Panc1 (cell line): ENCODE measurements around the gene RPS2. TPM values are rescaled to one million over a fixed set of nuclear protein-coding genes. Genes with fewer than 3 reads are reported as not detected.

Experiments used
- ATAC-seq: fragments of 200-7000 bp; cut with Tn5 transposase; 2 replicates; pipeline ENCODE4 v1.9.1; 2020; ENCODE audit warnings: mild to moderate bottlenecking, moderate library complexity
- BruUV-seq: library from RNA; stranded (reverse); fragments of 400-500 nt; replicated peaks from 2 replicates; lab custom pipeline; 2021; lab: Mats Ljungman, UMichigan
- CTCF ChIA-PET: fragments of 300-600 bp; sonication (Branson Sonifier 250); formaldehyde crosslinking; loops from one replicate; lab custom pipeline; 2022; ENCODE audit warnings: antibody characterized with exemption; lab: Charles Lee
- POLR2A ChIA-PET: fragments of 300-600 bp; sonication (Branson Sonifier 250); formaldehyde crosslinking; loops from one replicate; lab custom pipeline; 2022; ENCODE audit warnings: antibody characterized with exemption; lab: Charles Lee
- DNase-seq: peaks from one replicate; pipeline ENCODE4 v3.0.0-alpha.2; 2010; ENCODE audit warnings: low read depth, low spot score
- H3K27ac ChIP-seq: 2 replicates; pipeline ENCODE4 v1.5.1; 2011; ENCODE audit warnings: mild to moderate bottlenecking, low read length, inconsistent platforms
- H3K27me3 ChIP-seq: fragments of 200-500 bp; sonication (Bioruptor generic); 2 replicates; pipeline ENCODE4 v1.6.0; 2014; ENCODE audit warnings: low read length, inconsistent platforms; ENCODE audit not compliant: control insufficient read depth, insufficient read depth
- H3K36me3 ChIP-seq: fragments of 200-500 bp; sonication (Bioruptor generic); 2 replicates; pipeline ENCODE4 v1.5.1; 2014; ENCODE audit warnings: inconsistent platforms, mild to moderate bottlenecking, low read length, moderate library complexity; ENCODE audit not compliant: control insufficient read depth, insufficient read depth
- H3K4me1 ChIP-seq: 2 replicates; pipeline ENCODE4 v1.5.1; 2011; ENCODE audit warnings: inconsistent platforms, mild to moderate bottlenecking, low read length, moderate library complexity; ENCODE audit not compliant: control insufficient read depth, insufficient read depth
- H3K4me3 ChIP-seq, 2 experiments: 2 replicates each; pipeline ENCODE4 v1.5.1; 2011 to 2012; ENCODE audit warnings: low read depth in 2 of 2, low read length in 2 of 2, mild to moderate bottlenecking in 2 of 2, inconsistent platforms in 1 of 2, moderate library complexity in 1 of 2
- H3K9me3 ChIP-seq: fragments of 200-500 bp; sonication (Bioruptor generic); 2 replicates; pipeline ENCODE4 v1.5.1; 2014; ENCODE audit warnings: low read depth, mild to moderate bottlenecking, inconsistent platforms, low read length, moderate library complexity; ENCODE audit not compliant: control insufficient read depth, insufficient read depth
- POLR2AphosphoS5 ChIP-seq: IDR thresholded peaks from 2 replicates; pipeline ENCODE4 v1.6.1; 2012; ENCODE audit warnings: mild to moderate bottlenecking, low read depth, low read length, moderate library complexity
- SIN3A ChIP-seq: IDR thresholded peaks from 2 replicates; pipeline ENCODE4 v1.6.1; 2012; ENCODE audit warnings: low read depth, mild to moderate bottlenecking, low read length, moderate library complexity, borderline replicate concordance; ENCODE audit not compliant: insufficient read depth
- TCF7L2 ChIP-seq: IDR thresholded peaks from 2 replicates; pipeline ENCODE4 v1.6.1; 2011; ENCODE audit warnings: mild to moderate bottlenecking, low read depth, low read length, inconsistent platforms
- in situ Hi-C: cut with HindIII; loops from 2 replicates; pipeline ENCODE4 v1.10.0; 2016; ENCODE audit warnings: low sequenced_read_pairs, low pct_unique_long_range_greater_than_20kb
- intact Hi-C: fragments of 100-400 bp; cut with micrococcal nuclease; formaldehyde crosslinking; loops from one replicate; pipeline ENCODE4 v1.10.0; 2022; ENCODE audit not compliant: unreplicated experiment
- total RNA-seq: library from RNA; stranded (reverse); gene quantifications from one replicate; pipeline ENCODE4 v1.2.1, GENCODE V29; 2021; ENCODE audit not compliant: unreplicated experiment
- TF ChIP-seq, protein P1 (sequence below): fragments of 450-650 bp; IDR thresholded peaks from 2 replicates; pipeline ENCODE4 v1.5.1; 2017; ENCODE audit warnings: mild to moderate bottlenecking
- TF ChIP-seq, protein P2 (sequence below), 2 experiments: IDR thresholded peaks; 2 replicates each; pipeline ENCODE4 v1.6.1; 2011 to 2012; ENCODE audit warnings: low read depth in 2 of 2, control low read depth in 1 of 2, low read length in 1 of 2, mild to moderate bottlenecking in 1 of 2, moderate library complexity in 1 of 2; ENCODE audit not compliant: insufficient read depth in 1 of 2

Gene RPS2
- total RNA-seq, 1 experiment from 2014 or later, result 2,794 TPM

DNA sequence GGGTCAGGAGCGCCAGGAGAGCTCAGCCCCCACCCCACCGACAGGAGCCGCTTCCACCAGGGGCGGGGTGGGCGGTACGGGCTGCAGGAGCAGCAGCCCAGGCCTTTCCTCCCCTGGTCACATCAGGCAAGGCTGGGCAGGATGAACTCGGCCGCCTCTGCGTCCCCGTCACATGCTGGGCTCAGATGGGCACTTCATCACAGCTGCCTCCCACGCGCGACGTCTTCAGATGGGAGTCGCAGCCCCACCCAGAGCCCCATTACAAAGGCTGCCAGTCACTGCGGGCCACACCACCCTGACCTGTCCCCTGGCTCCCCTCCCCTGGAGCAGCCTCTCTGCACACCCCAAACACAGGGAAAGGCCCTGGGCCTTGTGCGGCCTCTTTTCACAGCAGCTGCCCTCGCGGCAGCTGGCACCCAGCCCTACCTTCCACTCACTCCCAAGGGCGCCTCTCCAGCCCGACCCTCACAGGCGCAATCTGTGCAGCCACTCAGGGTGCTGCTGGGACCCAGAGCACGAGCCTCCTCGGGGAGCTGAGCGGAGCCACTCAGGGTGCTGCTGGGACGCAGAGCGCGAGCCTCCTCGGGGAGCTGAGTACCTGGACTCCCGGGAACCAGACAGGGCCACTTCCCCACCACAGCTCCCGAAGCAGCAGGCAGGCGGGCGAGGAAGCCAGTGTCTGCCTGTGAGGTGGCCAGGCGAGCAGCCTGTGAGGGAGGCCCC is 40.3 kb upstream of the RPS2 start:
- peak; percentile 2; the same call in 1 of the 2 replicates for ATAC-seq
- H3K27me3 ChIP-seq, result no peaks in the 10 kb centered on the region
- TF ChIP-seq, protein P1, sequence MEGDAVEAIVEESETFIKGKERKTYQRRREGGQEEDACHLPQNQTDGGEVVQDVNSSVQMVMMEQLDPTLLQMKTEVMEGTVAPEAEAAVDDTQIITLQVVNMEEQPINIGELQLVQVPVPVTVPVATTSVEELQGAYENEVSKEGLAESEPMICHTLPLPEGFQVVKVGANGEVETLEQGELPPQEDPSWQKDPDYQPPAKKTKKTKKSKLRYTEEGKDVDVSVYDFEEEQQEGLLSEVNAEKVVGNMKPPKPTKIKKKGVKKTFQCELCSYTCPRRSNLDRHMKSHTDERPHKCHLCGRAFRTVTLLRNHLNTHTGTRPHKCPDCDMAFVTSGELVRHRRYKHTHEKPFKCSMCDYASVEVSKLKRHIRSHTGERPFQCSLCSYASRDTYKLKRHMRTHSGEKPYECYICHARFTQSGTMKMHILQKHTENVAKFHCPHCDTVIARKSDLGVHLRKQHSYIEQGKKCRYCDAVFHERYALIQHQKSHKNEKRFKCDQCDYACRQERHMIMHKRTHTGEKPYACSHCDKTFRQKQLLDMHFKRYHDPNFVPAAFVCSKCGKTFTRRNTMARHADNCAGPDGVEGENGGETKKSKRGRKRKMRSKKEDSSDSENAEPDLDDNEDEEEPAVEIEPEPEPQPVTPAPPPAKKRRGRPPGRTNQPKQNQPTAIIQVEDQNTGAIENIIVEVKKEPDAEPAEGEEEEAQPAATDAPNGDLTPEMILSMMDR, result no peak
- no peak for TF ChIP-seq SIN3A
- TF ChIP-seq, protein P2, sequence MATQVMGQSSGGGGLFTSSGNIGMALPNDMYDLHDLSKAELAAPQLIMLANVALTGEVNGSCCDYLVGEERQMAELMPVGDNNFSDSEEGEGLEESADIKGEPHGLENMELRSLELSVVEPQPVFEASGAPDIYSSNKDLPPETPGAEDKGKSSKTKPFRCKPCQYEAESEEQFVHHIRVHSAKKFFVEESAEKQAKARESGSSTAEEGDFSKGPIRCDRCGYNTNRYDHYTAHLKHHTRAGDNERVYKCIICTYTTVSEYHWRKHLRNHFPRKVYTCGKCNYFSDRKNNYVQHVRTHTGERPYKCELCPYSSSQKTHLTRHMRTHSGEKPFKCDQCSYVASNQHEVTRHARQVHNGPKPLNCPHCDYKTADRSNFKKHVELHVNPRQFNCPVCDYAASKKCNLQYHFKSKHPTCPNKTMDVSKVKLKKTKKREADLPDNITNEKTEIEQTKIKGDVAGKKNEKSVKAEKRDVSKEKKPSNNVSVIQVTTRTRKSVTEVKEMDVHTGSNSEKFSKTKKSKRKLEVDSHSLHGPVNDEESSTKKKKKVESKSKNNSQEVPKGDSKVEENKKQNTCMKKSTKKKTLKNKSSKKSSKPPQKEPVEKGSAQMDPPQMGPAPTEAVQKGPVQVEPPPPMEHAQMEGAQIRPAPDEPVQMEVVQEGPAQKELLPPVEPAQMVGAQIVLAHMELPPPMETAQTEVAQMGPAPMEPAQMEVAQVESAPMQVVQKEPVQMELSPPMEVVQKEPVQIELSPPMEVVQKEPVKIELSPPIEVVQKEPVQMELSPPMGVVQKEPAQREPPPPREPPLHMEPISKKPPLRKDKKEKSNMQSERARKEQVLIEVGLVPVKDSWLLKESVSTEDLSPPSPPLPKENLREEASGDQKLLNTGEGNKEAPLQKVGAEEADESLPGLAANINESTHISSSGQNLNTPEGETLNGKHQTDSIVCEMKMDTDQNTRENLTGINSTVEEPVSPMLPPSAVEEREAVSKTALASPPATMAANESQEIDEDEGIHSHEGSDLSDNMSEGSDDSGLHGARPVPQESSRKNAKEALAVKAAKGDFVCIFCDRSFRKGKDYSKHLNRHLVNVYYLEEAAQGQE (IDR thresholded peaks at IDR 0.05; ENCODE audit: insufficient read depth in 1 of 2, low read depth in 2 of 2, low read length in 1 of 2), result no peak
- no peak for TF ChIP-seq POLR2AphosphoS5
- TF ChIP-seq TCF7L2, result no peak
- peaks cover 6% of the 10 kb centered on the region; the same call in 1 of the 2 replicates for H3K36me3 ChIP-seq
- peak overlapping the region; percentile 65 for H3K27ac ChIP-seq
- H3K4me1 ChIP-seq, result peaks cover 43% of the 10 kb centered on the region
- H3K4me3 ChIP-seq, result no peak overlapping the region
- in situ Hi-C loops, result no loop called here
- ChIA-PET CTCF (interaction anchor here (1.0 kb wide), 1 partner anchor 27 kb away, joined by 3 read pairs; no protein-coding TSS in a partner anchor), POLR2A (no interaction called here)
- intact Hi-C loops, result no loop called here
- no peak for DNase-seq
- no peaks in the 10 kb centered on the region for H3K9me3 ChIP-seq
- no TSS peak for BruUV-seq

DNA sequence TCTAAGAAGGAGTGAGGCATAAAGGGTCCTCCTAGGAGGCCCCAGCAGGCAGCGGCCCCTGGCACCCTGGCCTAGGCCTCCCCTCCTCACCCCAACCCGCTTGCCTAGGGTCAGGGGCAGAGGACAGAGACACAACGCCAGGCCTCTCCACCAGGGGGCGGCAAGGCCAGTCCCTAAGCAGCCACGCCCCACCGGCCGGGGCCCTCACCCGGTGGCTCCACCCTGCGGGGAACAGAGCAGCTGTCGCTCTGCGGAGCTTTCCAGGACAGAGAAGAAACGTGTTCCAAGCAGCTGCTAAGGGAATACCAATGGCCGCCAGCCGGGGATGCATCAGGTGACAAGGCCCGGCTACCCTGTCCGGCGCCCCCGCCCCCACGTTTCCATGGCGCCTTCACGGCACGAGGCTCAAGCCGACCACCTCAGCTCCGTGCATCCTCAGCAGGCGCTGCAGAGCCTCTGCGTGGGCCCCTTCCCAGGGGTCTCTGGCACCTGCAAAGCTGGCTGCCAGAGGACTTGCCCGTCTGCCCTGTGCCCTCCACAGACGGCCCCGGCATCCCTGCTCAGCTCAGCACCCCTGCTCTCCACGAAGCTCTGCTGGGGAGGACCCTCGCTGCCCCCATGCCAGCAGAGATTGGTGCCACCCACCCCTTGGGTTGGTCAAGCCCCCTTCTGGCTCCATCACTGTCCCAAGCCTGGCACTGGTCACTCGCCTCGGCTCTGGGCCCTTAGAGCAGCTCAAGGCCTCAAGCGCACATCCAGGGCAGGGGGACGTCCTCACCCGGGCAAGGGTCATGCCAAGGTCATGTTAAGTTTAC is 39.4 kb upstream of the RPS2 start:
- ATAC-seq, result peak; percentile 89
- no TSS peak for BruUV-seq
- in situ Hi-C loops, result no loop called here
- intact Hi-C loops, result no loop called here
- CTCF ChIA-PET, result interaction anchor here (0.5 to 1.0 kb wide), 6 partner anchors 19 to 215 kb away, joined by 3 to 5 read pairs (median 3); no protein-coding TSS in a partner anchor
- H3K9me3 ChIP-seq, result no peaks in the 10 kb centered on the region
- no peak for DNase-seq
- POLR2A ChIA-PET, result no interaction called here
- H3K36me3 ChIP-seq, result peaks cover 6% of the 10 kb centered on the region; the same call in 1 of the 2 replicates
- peaks cover 43% of the 10 kb centered on the region for H3K4me1 ChIP-seq
- H3K4me3 ChIP-seq, result no peak overlapping the region
- peak overlapping the region; percentile 65 for H3K27ac ChIP-seq
- peak; percentile 55; the same call in 1 of the 2 replicates for TF ChIP-seq SIN3A
- TF ChIP-seq, protein P2 (IDR thresholded peaks at IDR 0.05; ENCODE audit: insufficient read depth in 1 of 2, low read depth in 2 of 2, low read length in 1 of 2), result no peak
- TF ChIP-seq, protein P1, result peak; percentile 99
- TF ChIP-seq POLR2AphosphoS5, result peak; percentile 44; the same call in 1 of the 2 replicates
- TF ChIP-seq TCF7L2, result no peak
- H3K27me3 ChIP-seq, result no peaks in the 10 kb centered on the region
